Hepatocyte (in vitro differentiated cells): ENCODE results near the gene TNK2. TPM values are rescaled to one million over a fixed set of nuclear protein-coding genes. Genes with fewer than 3 reads are reported as not detected.

ENCODE experiments used
- DNase-seq: peaks from one replicate; pipeline ENCODE4 v3.0.0-alpha.2; 2016; ENCODE audit warnings: low spot score
- H2AFZ ChIP-seq: fragments of 200-600 bp; sonication (generic); 2 replicates; pipeline ENCODE4 v1.6.0; 2016; ENCODE audit warnings: antibody characterized with exemption, mild to moderate bottlenecking
- H3K27ac ChIP-seq: fragments of 200-600 bp; sonication (generic); 2 replicates; pipeline ENCODE4 v1.5.1; 2016; ENCODE audit warnings: mild to moderate bottlenecking
- H3K27me3 ChIP-seq: fragments of 200-600 bp; sonication (generic); 2 replicates; pipeline ENCODE4 v1.6.1; 2016
- H3K36me3 ChIP-seq: fragments of 200-600 bp; sonication (generic); replicated peaks from 2 replicates; pipeline ENCODE4 v1.5.1; 2016; ENCODE audit warnings: low read depth; ENCODE audit not compliant: insufficient read depth
- H3K4me1 ChIP-seq: fragments of 200-600 bp; sonication (generic); 2 replicates; pipeline ENCODE4 v1.5.1; 2016; ENCODE audit warnings: mild to moderate bottlenecking, moderate library complexity; ENCODE audit not compliant: insufficient read depth
- H3K4me2 ChIP-seq: fragments of 200-600 bp; sonication (generic); 2 replicates; pipeline ENCODE4 v1.6.0; 2016
- H3K4me3 ChIP-seq: fragments of 200-600 bp; sonication (generic); 2 replicates; pipeline ENCODE4 v1.5.1; 2016; ENCODE audit warnings: mild to moderate bottlenecking
- H3K79me2 ChIP-seq: fragments of 200-600 bp; sonication (generic); 2 replicates; pipeline ENCODE4 v1.6.0; 2017; ENCODE audit warnings: mild to moderate bottlenecking
- H3K9me2 ChIP-seq: fragments of 200-600 bp; sonication (generic); replicated peaks from 2 replicates; pipeline ENCODE4 v1.6.0; 2017; ENCODE audit warnings: mild to moderate bottlenecking; ENCODE audit not compliant: insufficient read depth
- H3K9me3 ChIP-seq: fragments of 200-600 bp; sonication (generic); 2 replicates; pipeline ENCODE4 v1.5.1; 2016; ENCODE audit warnings: low read depth, mild to moderate bottlenecking
- H4K20me1 ChIP-seq: fragments of 200-600 bp; sonication (generic); 2 replicates; pipeline ENCODE4 v1.6.0; 2016; ENCODE audit warnings: mild to moderate bottlenecking; ENCODE audit not compliant: insufficient read depth, poor library complexity, severe bottlenecking
- EZH2 ChIP-seq: fragments of 200-600 bp; sonication (generic); IDR thresholded peaks from 2 replicates; pipeline ENCODE4 v1.6.1; 2016; ENCODE audit warnings: antibody characterized with exemption, mild to moderate bottlenecking, borderline replicate concordance
- EZH2phosphoT487 ChIP-seq: fragments of 200-600 bp; sonication (generic); IDR thresholded peaks from one replicate; pipeline ENCODE4 v1.6.1; 2018; ENCODE audit warnings: antibody characterized with exemption, mild to moderate bottlenecking, low read depth, moderate library complexity; ENCODE audit not compliant: unreplicated experiment, severe bottlenecking
- WGBS: methylation state at CpG from one replicate; pipeline ENCODE4 v1.1.6; 2016; ENCODE audit warnings: low lambda C conversion rate; ENCODE audit errors: missing lambda C conversion rate; 5-methylcytosine and 5-hydroxymethylcytosine counted together
- polyA plus RNA-seq: library from polyadenylated mRNA; unstranded; fragments of >200 nt; fragmentation: Nextera tagmentation; extraction: Ambion mirVana; gene quantifications from 2 replicates; pipeline ENCODE4 v1.2.1, GENCODE V29; 2016
- total RNA-seq: library from RNA; depleted of rRNA; stranded (reverse); fragments of >200 nt; gene quantifications from 2 replicates; pipeline ENCODE4 v1.2.3, GENCODE V29; 2014
- TF ChIP-seq, protein P1 (sequence below): fragments of 200-600 bp; sonication (generic); IDR thresholded peaks from 2 replicates; pipeline ENCODE4 v1.5.1; 2016; ENCODE audit warnings: antibody characterized with exemption, mild to moderate bottlenecking; ENCODE audit not compliant: poor library complexity

TNK2 gene
- total and polyA plus RNA-seq, 2 experiments from 2014 or later = 5.9 to 11.6 TPM

GRCh38 chr3:195932418-195933043, 24.2 kb upstream of the TNK2 start:
- Histone ChIP-seq H3K9me3 (no peaks in the 10 kb centered on the region), H3K36me3 (no peaks in the 10 kb centered on the region), H3K4me1 (no peaks in the 10 kb centered on the region), H2AFZ (no peak overlapping the region), H3K79me2 (no peaks in the 10 kb centered on the region), H4K20me1 (no peaks in the 10 kb centered on the region), H3K27ac (peak overlapping the region; percentile 85), H3K27me3 (no peaks in the 10 kb centered on the region), H3K4me3 (no peak overlapping the region), H3K4me2 (no peak overlapping the region), H3K9me2 (no peaks in the 10 kb centered on the region)
- DNase-seq = no peak
- WGBS = 97% methylated on average over 9 of the region's 9 CpGs
- TF ChIP-seq EZH2phosphoT487 (no peak), EZH2 (no peak)

DNA sequence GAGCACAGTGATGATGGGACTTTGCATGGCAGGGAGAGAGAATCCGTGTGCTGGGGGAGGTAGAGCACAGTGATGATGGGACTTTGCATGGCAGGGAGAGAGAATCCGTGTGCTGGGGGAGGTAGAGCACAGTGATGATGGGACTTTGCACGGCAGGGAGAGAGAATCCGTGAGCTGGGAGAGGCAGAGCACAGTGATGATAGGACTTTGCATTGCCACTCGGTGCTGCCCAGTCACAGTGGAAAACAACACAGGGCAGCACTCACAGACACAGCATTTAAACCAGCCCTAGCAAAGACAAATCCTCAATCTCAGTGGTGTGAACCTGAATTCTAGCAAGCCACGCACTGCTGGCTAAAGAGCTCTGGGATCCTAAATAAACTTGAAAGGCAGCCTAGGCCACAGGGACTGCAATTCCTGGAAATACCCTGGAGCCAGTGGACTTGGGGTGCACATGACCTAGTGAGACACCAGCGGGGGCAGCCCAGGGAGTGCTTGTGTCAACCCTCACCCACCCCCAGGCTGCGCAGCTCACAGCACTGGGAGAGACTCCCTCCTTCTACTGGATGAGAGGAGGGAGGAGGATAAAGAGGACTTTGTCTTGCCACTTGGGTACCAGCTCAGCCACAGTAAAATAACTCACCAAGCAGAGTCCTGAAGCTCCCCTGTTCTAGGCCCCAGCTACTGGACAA, 23.4 kb upstream of the TNK2 start:
- H3K27ac ChIP-seq = peak overlapping the region; percentile 85
- TF ChIP-seq EZH2 (no peak), EZH2phosphoT487 (no peak)
- TF ChIP-seq, protein P1, sequence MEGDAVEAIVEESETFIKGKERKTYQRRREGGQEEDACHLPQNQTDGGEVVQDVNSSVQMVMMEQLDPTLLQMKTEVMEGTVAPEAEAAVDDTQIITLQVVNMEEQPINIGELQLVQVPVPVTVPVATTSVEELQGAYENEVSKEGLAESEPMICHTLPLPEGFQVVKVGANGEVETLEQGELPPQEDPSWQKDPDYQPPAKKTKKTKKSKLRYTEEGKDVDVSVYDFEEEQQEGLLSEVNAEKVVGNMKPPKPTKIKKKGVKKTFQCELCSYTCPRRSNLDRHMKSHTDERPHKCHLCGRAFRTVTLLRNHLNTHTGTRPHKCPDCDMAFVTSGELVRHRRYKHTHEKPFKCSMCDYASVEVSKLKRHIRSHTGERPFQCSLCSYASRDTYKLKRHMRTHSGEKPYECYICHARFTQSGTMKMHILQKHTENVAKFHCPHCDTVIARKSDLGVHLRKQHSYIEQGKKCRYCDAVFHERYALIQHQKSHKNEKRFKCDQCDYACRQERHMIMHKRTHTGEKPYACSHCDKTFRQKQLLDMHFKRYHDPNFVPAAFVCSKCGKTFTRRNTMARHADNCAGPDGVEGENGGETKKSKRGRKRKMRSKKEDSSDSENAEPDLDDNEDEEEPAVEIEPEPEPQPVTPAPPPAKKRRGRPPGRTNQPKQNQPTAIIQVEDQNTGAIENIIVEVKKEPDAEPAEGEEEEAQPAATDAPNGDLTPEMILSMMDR = no peak
- H3K36me3 ChIP-seq = no peaks in the 10 kb centered on the region
- no peaks in the 10 kb centered on the region for H3K79me2 ChIP-seq
- no peaks in the 10 kb centered on the region for H3K4me1 ChIP-seq
- no peak overlapping the region for H3K4me3 ChIP-seq
- no peaks in the 10 kb centered on the region for H3K27me3 ChIP-seq
- H2AFZ ChIP-seq = no peak overlapping the region
- H3K9me2 ChIP-seq = no peaks in the 10 kb centered on the region
- H3K4me2 ChIP-seq = no peak overlapping the region
- H3K9me3 ChIP-seq = no peaks in the 10 kb centered on the region
- no peak for DNase-seq
- whole genome bisulfite sequencing = 91% methylated on average over 8 of the region's 8 CpGs
- no peaks in the 10 kb centered on the region for H4K20me1 ChIP-seq

DNA sequence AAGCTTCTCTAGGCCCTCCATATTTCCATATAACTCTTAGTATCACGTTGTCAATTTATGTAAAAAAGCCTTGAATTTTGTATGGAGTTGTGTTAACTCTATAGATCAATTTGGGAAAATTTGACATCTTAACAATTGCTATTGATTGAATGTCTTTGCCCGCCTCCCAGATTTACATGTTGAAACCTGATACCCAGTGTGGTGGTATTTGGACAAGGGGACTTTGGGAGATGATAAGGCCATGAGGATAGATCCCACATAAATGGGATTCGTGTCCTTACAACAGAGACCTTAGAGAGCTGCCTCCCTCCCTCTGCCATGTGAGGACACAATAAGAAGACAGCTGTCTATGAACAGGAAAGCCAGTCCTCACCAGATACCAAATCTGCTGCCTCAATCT, 21.1 kb upstream of the TNK2 start:
- H3K4me2 ChIP-seq = no peak overlapping the region
- H4K20me1 ChIP-seq = no peaks in the 10 kb centered on the region
- no peaks in the 10 kb centered on the region for H3K79me2 ChIP-seq
- H3K4me3 ChIP-seq = no peak overlapping the region
- H3K27ac ChIP-seq = no peak overlapping the region
- TF ChIP-seq, protein P1 = no peak
- TF ChIP-seq EZH2phosphoT487 (no peak), EZH2 (no peak)
- H2AFZ ChIP-seq = no peak overlapping the region
- no peaks in the 10 kb centered on the region for H3K36me3 ChIP-seq
- 74% methylated on average over 3 of the region's 3 CpGs for WGBS
- no peaks in the 10 kb centered on the region for H3K9me2 ChIP-seq
- no peaks in the 10 kb centered on the region for H3K4me1 ChIP-seq
- no peaks in the 10 kb centered on the region for H3K27me3 ChIP-seq
- H3K9me3 ChIP-seq = no peaks in the 10 kb centered on the region
- no peak for DNase-seq

GRCh38 chr3:195921334-195921791, 13.0 kb upstream of the TNK2 start:
- DNase-seq = no peak
- H4K20me1 ChIP-seq = no peaks in the 10 kb centered on the region
- H3K4me3 ChIP-seq = no peak overlapping the region
- no peaks in the 10 kb centered on the region for H3K36me3 ChIP-seq
- H3K9me2 ChIP-seq = no peaks in the 10 kb centered on the region
- H3K27ac ChIP-seq = no peak overlapping the region
- no peaks in the 10 kb centered on the region for H3K4me1 ChIP-seq
- 72% methylated on average over 13 of the region's 13 CpGs for WGBS
- H3K9me3 ChIP-seq = no peaks in the 10 kb centered on the region
- no peak overlapping the region for H3K4me2 ChIP-seq
- H3K27me3 ChIP-seq = no peaks in the 10 kb centered on the region
- no peaks in the 10 kb centered on the region for H3K79me2 ChIP-seq
- H2AFZ ChIP-seq = no peak overlapping the region
- no peak for TF ChIP-seq EZH2
- TF ChIP-seq, protein P1 = no peak
- TF ChIP-seq EZH2phosphoT487 = no peak
